HepG2 (cell line): ENCODE data around the gene OR8G1. TPM values are rescaled to one million over a fixed set of nuclear protein-coding genes. Genes with fewer than 3 reads are reported as not detected.

Experiments used
- ATAC-seq: fragments of 200-7000 bp; cut with Tn5 transposase; 3 replicates; pipeline ENCODE4 v1.9.1; 2020; ENCODE audit warnings: mild to moderate bottlenecking, moderate library complexity
- BruUV-seq: library from RNA; stranded (reverse); fragments of 400-500 nt; replicated peaks from 2 replicates; lab custom pipeline; 2021; lab: Mats Ljungman, UMichigan
- CTCF ChIA-PET: fragments of 300-600 bp; formaldehyde crosslinking; extraction: SDS; loops from one replicate; lab custom pipeline; 2021; ENCODE audit warnings: low total read pairs, inconsistent platforms, low intra/inter-chr PET ratio; lab: Yijun Ruan, JAX
- POLR2A ChIA-PET: fragments of 350-600 bp; sonication (Branson Sonifier 250); formaldehyde crosslinking; loops from one replicate; lab custom pipeline; 2020; ENCODE audit warnings: antibody characterized with exemption, inconsistent platforms; lab: Yijun Ruan, JAX
- DNase-seq: peaks from one replicate; pipeline ENCODE4 v3.0.0-alpha.2; 2015; ENCODE audit warnings: low spot score
- FAIRE-seq: peaks from 3 replicates; lab custom pipeline; 2011; peaks lifted over from hg19 to GRCh38; lab: Jason Lieb, UNC
- H2AFZ ChIP-seq: one replicate; pipeline ENCODE4 v1.6.1; 2011; ENCODE audit warnings: low read length, inconsistent platforms
- H3K27ac ChIP-seq: fragments of 300-600 bp; 3 replicates; pipeline ENCODE4 v1.8.0; 2011; ENCODE audit warnings: mixed run types, mild to moderate bottlenecking, mixed read lengths, low read length, inconsistent platforms; ENCODE audit not compliant: insufficient read depth; ENCODE audit errors: extremely low read length
- H3K27me3 ChIP-seq, 2 experiments: fragments of 200-600 bp in 1 of 2; 2 replicates in 1 of 2; 3 replicates in 1 of 2; pipeline versions ENCODE4 v1.6.0 to v1.8.0; 2011; ENCODE audit warnings: low read length in 2 of 2, mild to moderate bottlenecking in 2 of 2, moderate library complexity in 2 of 2, inconsistent platforms in 1 of 2; ENCODE audit not compliant: insufficient read depth in 2 of 2, control insufficient read depth in 1 of 2
- H3K36me3 ChIP-seq, 2 experiments: fragments of 200-600 bp in 1 of 2; replicated peaks in 1 of 2; 2 replicates in 1 of 2; 3 replicates in 1 of 2; pipeline versions ENCODE4 v1.5.1 to v1.8.0; 2011; ENCODE audit warnings: low read length in 2 of 2, inconsistent platforms in 1 of 2; ENCODE audit not compliant: insufficient read depth in 2 of 2, control insufficient read depth in 1 of 2
- H3K4me1 ChIP-seq: 2 replicates; pipeline ENCODE4 v1.5.1; 2012; ENCODE audit warnings: low read length, inconsistent platforms; ENCODE audit not compliant: insufficient read depth
- H3K4me2 ChIP-seq: 2 replicates; pipeline ENCODE4 v1.6.0; 2011; ENCODE audit warnings: low read depth, low read length, inconsistent platforms
- H3K4me3 ChIP-seq, 3 experiments: fragments of 200-600 bp in 1 of 3; sonication (generic), shearing (Covaris generic) in 1 of 3; replicated peaks in 1 of 3; 2 replicates each; pipeline ENCODE4 v1.5.1; 2011 to 2016; ENCODE audit warnings: low read length in 3 of 3, inconsistent platforms in 2 of 3, low read depth in 2 of 3, mild to moderate bottlenecking in 2 of 3, control low read depth in 1 of 3, mixed read lengths in 1 of 3; ENCODE audit not compliant: insufficient read depth in 1 of 3
- H3K79me2 ChIP-seq: one replicate; pipeline ENCODE4 v1.6.1; 2011; ENCODE audit warnings: low read length, inconsistent platforms; ENCODE audit not compliant: insufficient read depth
- H3K9ac ChIP-seq: 2 replicates; pipeline ENCODE4 v1.6.0; 2011; ENCODE audit warnings: mild to moderate bottlenecking, low read depth, low read length, inconsistent platforms; ENCODE audit not compliant: insufficient read depth
- H3K9me3 ChIP-seq: 2 replicates; pipeline ENCODE4 v1.5.1; 2012; ENCODE audit warnings: mild to moderate bottlenecking, low read length
- H4K20me1 ChIP-seq: 2 replicates; pipeline ENCODE4 v1.6.0; 2011; ENCODE audit warnings: inconsistent platforms, mild to moderate bottlenecking, low read length, moderate library complexity; ENCODE audit not compliant: insufficient read depth
- ASH2L ChIP-seq: fragments of 300-600, 200-600 bp; sonication (generic); IDR thresholded peaks from 2 replicates; pipeline ENCODE4 v1.7.0; 2017; ENCODE audit warnings: low read depth, mild to moderate bottlenecking, moderate library complexity, mixed read lengths, low read length; ENCODE audit not compliant: insufficient read length
- CENPX ChIP-seq: sonication (generic); formaldehyde crosslinking; IDR thresholded peaks from 2 replicates; pipeline ENCODE4 v1.9.0; 2021; ENCODE audit warnings: mild to moderate bottlenecking, missing genetic modification reagents, moderate library complexity
- EP300 ChIP-seq, 3 experiments: sonication (generic) in 1 of 3; formaldehyde crosslinking in 1 of 3; IDR thresholded peaks; 2 replicates each; pipeline versions ENCODE4 v1.5.1 to v1.6.1; 2011 to 2020; ENCODE audit warnings: low read depth in 2 of 3, low read length in 2 of 3, borderline replicate concordance in 1 of 3, improper control_type of control experiment in 1 of 3, mild to moderate bottlenecking in 1 of 3, missing genetic modification reagents in 1 of 3, moderate library complexity in 1 of 3
- KAT2B ChIP-seq: fragments of 150-350 bp; IDR thresholded peaks from 2 replicates; pipeline ENCODE4 v1.6.1; 2014; ENCODE audit warnings: low read depth, low read length, borderline replicate concordance
- RBM39 ChIP-seq: fragments of 200-400 bp; formaldehyde crosslinking; IDR thresholded peaks from one replicate; pipeline ENCODE4 v1.6.1; 2018; ENCODE audit warnings: antibody characterized with exemption, mild to moderate bottlenecking, low read depth, low read length; ENCODE audit not compliant: poor library complexity, severe bottlenecking
- STAT5B ChIP-seq: sonication (generic); formaldehyde crosslinking; IDR thresholded peaks from 2 replicates; pipeline ENCODE4 v1.4.0; 2020; ENCODE audit warnings: missing genetic modification reagents
- ZFP62 ChIP-seq: sonication (generic); formaldehyde crosslinking; IDR thresholded peaks from 2 replicates; pipeline ENCODE4 v1.4.0; 2020; ENCODE audit warnings: missing genetic modification reagents
- ZNF407 ChIP-seq: sonication (generic); formaldehyde crosslinking; IDR thresholded peaks from one replicate; pipeline ENCODE4 v1.5.1; 2020; ENCODE audit warnings: mild to moderate bottlenecking, missing genetic modification reagents; ENCODE audit errors: not compliant biosample characterization
- ZNF441 ChIP-seq: sonication (generic); formaldehyde crosslinking; IDR thresholded peaks from 2 replicates; pipeline ENCODE4 v1.7.0; 2021; ENCODE audit warnings: missing genetic modification reagents, borderline replicate concordance
- ZNF562 ChIP-seq: sonication (generic); formaldehyde crosslinking; IDR thresholded peaks from 2 replicates; pipeline ENCODE4 v1.8.0; 2022; ENCODE audit warnings: missing genetic modification reagents, borderline replicate concordance
- ZNF563 ChIP-seq: sonication (generic); formaldehyde crosslinking; IDR thresholded peaks from 2 replicates; pipeline ENCODE4 v1.8.0; 2022; ENCODE audit warnings: mild to moderate bottlenecking, moderate library complexity, missing genetic modification reagents
- WGBS: methylation state at CpG from one replicate; pipeline ENCODE4 v1.1.6; 2017; ENCODE audit warnings: low lambda C conversion rate; 5-methylcytosine and 5-hydroxymethylcytosine counted together
- in situ Hi-C: cut with HindIII; loops from 2 replicates; pipeline ENCODE4 v1.10.0; 2017; ENCODE audit warnings: low pct_unique_long_range_greater_than_20kb; ENCODE audit not compliant: extremely low pct_ligation_motif_present
- intact Hi-C: fragments of 100-400 bp; cut with micrococcal nuclease; formaldehyde crosslinking; loops from one replicate; pipeline ENCODE4 v1.10.0; 2022; ENCODE audit not compliant: unreplicated experiment
- polyA plus RNA-seq, 8 experiments: library from polyadenylated mRNA; depleted of rRNA in 3 of 8; stranded (reverse) in 7 of 8; unstranded in 1 of 8; fragments of >200 nt; fragmentation: Illumina TruSeq in 4 of 8; extraction: Trizol in 4 of 8; gene quantifications; 2 replicates each; pipeline versions ENCODE4 v1.2.1 to v1.2.3, GENCODE V29; 2011 to 2016; ENCODE audit warnings: low read depth in 4 of 8, missing spikeins in 1 of 8, mixed read lengths in 1 of 8; ENCODE audit not compliant: insufficient read depth in 1 of 8
- total RNA-seq, 5 experiments: library from RNA; depleted of rRNA; stranded (reverse); fragments of >200 nt; fragmentation: Illumina TruSeq; extraction: Trizol; gene quantifications; 2 replicates each; pipeline ENCODE4 v1.2.3, GENCODE V29; 2016; ENCODE audit warnings: low read depth in 1 of 5
- TF ChIP-seq, protein P1 (sequence below): sonication (generic); formaldehyde crosslinking; IDR thresholded peaks from 2 replicates; pipeline ENCODE4 v1.5.0; 2020; ENCODE audit warnings: missing genetic modification reagents

OR8G1 gene
- total and polyA plus RNA-seq, 2 of the 13 experiments (the other 11 are each of a cell fraction or from before 2014, with no cell fraction given) = not detected

- TF ChIP-seq ZNF563 (CRISPR knock-in tag) (no peak), ZNF562 (CRISPR knock-in tag) (no peak), EP300 (IDR thresholded peaks at IDR 0.05; ENCODE audit: low read depth in 2 of 2, low read length in 2 of 2) (no peak), EP300 (CRISPR knock-in tag; IDR thresholded peaks at IDR 0.05; ENCODE audit: borderline replicate concordance) (no peak)
Measured at GRCh38 chr11:124204008-124204407, 36.9 kb upstream of the OR8G1 start (continued).

GRCh38 chr11:124207102-124207792 lies 33.6 kb upstream of the OR8G1 start:
- FAIRE-seq (no peak), DNase-seq (no peak), ATAC-seq (no peak)
- WGBS = 2% methylated on average over 6 of the region's 6 CpGs
- Histone ChIP-seq H4K20me1 (no peaks in the 10 kb centered on the region), H2AFZ (no peak overlapping the region), H3K27me3 (peaks cover 0 to 4% of the 10 kb centered on the region in 2 experiments; a peak in 1 of 5 replicates), H3K4me1 (no peaks in the 10 kb centered on the region), H3K4me3 (no peak overlapping the region), H3K9me3 (no peaks in the 10 kb centered on the region), H3K36me3 (no peaks in the 10 kb centered on the region), H3K4me2 (no peak overlapping the region), H3K79me2 (no peaks in the 10 kb centered on the region), H3K27ac (no peak overlapping the region), H3K9ac (no peak overlapping the region)
- CTCF ChIA-PET = no interaction called here
- no TSS peak for BruUV-seq
- in situ Hi-C loops (no loop called here), intact Hi-C loops (no loop called here)
- POLR2A ChIA-PET = no interaction called here
- TF ChIP-seq CENPX (CRISPR knock-in tag) (no peak), ASH2L (no peak), ZFP62 (no peak), ZNF441 (CRISPR knock-in tag) (no peak), KAT2B (no peak), STAT5B (no peak), ZNF407 (CRISPR knock-in tag) (no peak), RBM39 (no peak)
- TF ChIP-seq, protein P1, sequence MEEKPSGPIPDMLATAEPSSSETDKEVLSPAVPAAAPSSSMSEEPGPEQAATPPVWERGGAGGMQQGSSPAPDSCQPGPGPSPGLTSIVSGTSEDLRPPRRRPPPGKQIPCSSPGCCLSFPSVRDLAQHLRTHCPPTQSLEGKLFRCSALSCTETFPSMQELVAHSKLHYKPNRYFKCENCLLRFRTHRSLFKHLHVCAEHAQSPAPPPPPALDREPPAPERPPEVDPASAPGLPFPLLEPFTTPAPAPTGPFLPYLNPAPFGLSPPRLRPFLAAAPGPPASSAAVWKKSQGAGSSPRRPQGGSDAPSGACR (CRISPR knock-in tag) = no peak
